Measurements from ENCODE around the gene BCAN. TPM values are rescaled to one million over a fixed set of nuclear protein-coding genes. Genes with fewer than 3 reads are reported as not detected.

BCAN gene
- total RNA-seq, 2 experiments from 2014 or later: not detected

DNA sequence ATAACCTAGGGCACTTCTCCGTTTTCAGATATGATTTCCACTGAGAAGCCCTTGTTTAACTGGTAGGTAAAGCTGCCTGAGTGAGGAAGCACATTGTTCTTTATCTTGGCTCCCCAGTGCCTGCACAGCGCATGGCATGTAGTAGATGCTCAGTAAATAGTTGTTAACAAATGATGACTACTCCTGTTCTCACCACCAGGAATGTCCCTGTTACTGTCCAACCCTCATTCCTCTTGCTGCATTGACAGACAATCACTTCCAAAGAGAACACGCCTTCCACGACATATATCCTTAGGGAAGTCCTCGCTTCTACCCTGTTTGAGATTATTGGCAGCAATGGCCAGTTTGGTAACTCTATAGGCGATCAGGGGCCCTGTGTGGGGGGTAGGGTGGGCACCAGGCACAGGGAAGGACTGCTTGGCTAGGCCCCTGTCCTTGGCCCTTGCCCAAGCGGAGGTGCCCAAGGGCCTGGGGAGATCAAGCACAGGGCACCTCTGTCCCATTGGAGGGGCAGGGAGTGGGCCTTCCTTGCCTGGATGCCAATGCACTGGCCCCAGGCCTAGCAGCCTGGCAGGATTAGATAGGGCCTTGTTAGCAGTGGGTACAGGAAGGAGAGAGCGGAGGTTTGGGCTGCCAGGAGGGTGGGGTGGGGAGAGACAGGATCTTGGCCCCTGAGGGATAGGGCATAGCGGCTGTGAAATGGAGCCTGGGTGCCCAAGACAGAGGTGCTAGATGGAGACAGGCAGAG is 25.1 kb downstream of the BCAN start:
- Histone ChIP-seq H3K27me3 (ENCODE audit: control insufficient read depth in 1 of 2, insufficient read depth in 2 of 2, low read length in 2 of 2) (no peaks in the 10 kb centered on the region), H3K4me1 (ENCODE audit: insufficient read depth, low read length) (peaks cover 2% of the 10 kb centered on the region), H3K4me3 (ENCODE audit: low read length) (no peak overlapping the region), H3K27ac (ENCODE audit: low read depth in 1 of 2, low read length in 2 of 2) (no peak overlapping the region), H3K36me3 (ENCODE audit: insufficient read depth, low read length) (no peaks in the 10 kb centered on the region), H3K9me3 (ENCODE audit: control insufficient read depth in 1 of 2, insufficient read depth in 1 of 2, low read length in 2 of 2) (no peaks in the 10 kb centered on the region)
- peaks cover 4% of the 10 kb centered on the region for H3K4me1 Mint-ChIP-seq (ENCODE audit: low read depth)
- no peaks in the 10 kb centered on the region for H3K36me3 Mint-ChIP-seq (ENCODE audit: low read depth)
- intact Hi-C loops (cut with DNase I, micrococcal nuclease): no loop called here
- ChIA-PET POLR2A (no interaction called here), CTCF (no interaction called here)
- peaks cover 8% of the 10 kb centered on the region for H3K27me3 Mint-ChIP-seq
- ATAC-seq (ENCODE audit: poor library complexity): no peak
- H3K9me3 Mint-ChIP-seq: no peaks in the 10 kb centered on the region
- H3K27ac Mint-ChIP-seq: no peak overlapping the region
- no peak overlapping the region for H3K4me3 Mint-ChIP-seq
- TF ChIP-seq, protein P1, sequence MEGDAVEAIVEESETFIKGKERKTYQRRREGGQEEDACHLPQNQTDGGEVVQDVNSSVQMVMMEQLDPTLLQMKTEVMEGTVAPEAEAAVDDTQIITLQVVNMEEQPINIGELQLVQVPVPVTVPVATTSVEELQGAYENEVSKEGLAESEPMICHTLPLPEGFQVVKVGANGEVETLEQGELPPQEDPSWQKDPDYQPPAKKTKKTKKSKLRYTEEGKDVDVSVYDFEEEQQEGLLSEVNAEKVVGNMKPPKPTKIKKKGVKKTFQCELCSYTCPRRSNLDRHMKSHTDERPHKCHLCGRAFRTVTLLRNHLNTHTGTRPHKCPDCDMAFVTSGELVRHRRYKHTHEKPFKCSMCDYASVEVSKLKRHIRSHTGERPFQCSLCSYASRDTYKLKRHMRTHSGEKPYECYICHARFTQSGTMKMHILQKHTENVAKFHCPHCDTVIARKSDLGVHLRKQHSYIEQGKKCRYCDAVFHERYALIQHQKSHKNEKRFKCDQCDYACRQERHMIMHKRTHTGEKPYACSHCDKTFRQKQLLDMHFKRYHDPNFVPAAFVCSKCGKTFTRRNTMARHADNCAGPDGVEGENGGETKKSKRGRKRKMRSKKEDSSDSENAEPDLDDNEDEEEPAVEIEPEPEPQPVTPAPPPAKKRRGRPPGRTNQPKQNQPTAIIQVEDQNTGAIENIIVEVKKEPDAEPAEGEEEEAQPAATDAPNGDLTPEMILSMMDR (IDR thresholded peaks at IDR 0.05): no peak
- DNase-seq: no peak

DNA sequence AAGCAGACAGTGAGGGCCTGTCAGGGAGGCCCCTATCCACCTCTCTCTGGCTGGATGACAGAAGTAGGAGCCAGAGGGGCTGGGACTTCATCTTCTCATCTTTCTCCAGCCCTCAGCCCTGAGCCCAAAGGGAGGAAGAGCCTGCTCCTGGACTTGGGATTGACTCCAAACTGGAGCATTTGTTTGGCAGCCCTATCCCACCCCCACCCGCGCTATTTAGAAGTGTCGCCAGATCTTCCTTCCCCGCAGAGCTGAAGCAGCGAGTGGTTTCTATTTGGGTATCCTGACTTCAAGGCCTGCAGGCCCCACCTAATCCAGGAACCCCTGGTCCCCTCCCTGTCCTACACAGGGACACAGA is 25.7 kb downstream of the BCAN start:
- H3K9me3 Mint-ChIP-seq: no peaks in the 10 kb centered on the region
- intact Hi-C loops (cut with DNase I, micrococcal nuclease): no loop called here
- Histone ChIP-seq H3K27me3 (ENCODE audit: control insufficient read depth in 1 of 2, insufficient read depth in 2 of 2, low read length in 2 of 2) (no peaks in the 10 kb centered on the region), H3K4me1 (ENCODE audit: insufficient read depth, low read length) (no peaks in the 10 kb centered on the region), H3K36me3 (ENCODE audit: insufficient read depth, low read length) (no peaks in the 10 kb centered on the region), H3K9me3 (ENCODE audit: control insufficient read depth in 1 of 2, insufficient read depth in 1 of 2, low read length in 2 of 2) (no peaks in the 10 kb centered on the region), H3K4me3 (ENCODE audit: low read length) (no peak overlapping the region), H3K27ac (ENCODE audit: low read depth in 1 of 2, low read length in 2 of 2) (no peak overlapping the region)
- no peaks in the 10 kb centered on the region for H3K36me3 Mint-ChIP-seq (ENCODE audit: low read depth)
- CTCF ChIA-PET: no interaction called here
- H3K4me1 Mint-ChIP-seq (ENCODE audit: low read depth): no peaks in the 10 kb centered on the region
- ATAC-seq (ENCODE audit: poor library complexity) (no peak), DNase-seq (no peak)
- H3K4me3 Mint-ChIP-seq: no peak overlapping the region
- no peak overlapping the region for H3K27ac Mint-ChIP-seq
- peaks cover 8% of the 10 kb centered on the region for H3K27me3 Mint-ChIP-seq
- POLR2A ChIA-PET: no interaction called here
- TF ChIP-seq, protein P1 (IDR thresholded peaks at IDR 0.05): no peak

GRCh38 chr1:156667968-156668709 is 26.2 kb downstream of the BCAN start:
- Mint-ChIP-seq H3K27ac (no peak overlapping the region), H3K36me3 (ENCODE audit: low read depth) (no peaks in the 10 kb centered on the region), H3K4me1 (ENCODE audit: low read depth) (no peaks in the 10 kb centered on the region), H3K27me3 (peaks cover 11% of the 10 kb centered on the region), H3K4me3 (no peak overlapping the region), H3K9me3 (no peaks in the 10 kb centered on the region)
- POLR2A ChIA-PET: no interaction called here
- DNase-seq: no peak
- H3K4me3 ChIP-seq (ENCODE audit: low read length): no peak overlapping the region
- TF ChIP-seq, protein P1 (IDR thresholded peaks at IDR 0.05): no peak
- intact Hi-C loops (cut with DNase I, micrococcal nuclease): no loop called here
- no peaks in the 10 kb centered on the region for H3K27me3 ChIP-seq (ENCODE audit: control insufficient read depth in 1 of 2, insufficient read depth in 2 of 2, low read length in 2 of 2)
- CTCF ChIA-PET: no interaction called here
- H3K9me3 ChIP-seq (ENCODE audit: control insufficient read depth in 1 of 2, insufficient read depth in 1 of 2, low read length in 2 of 2): no peaks in the 10 kb centered on the region
- no peaks in the 10 kb centered on the region for H3K4me1 ChIP-seq (ENCODE audit: insufficient read depth, low read length)
- H3K36me3 ChIP-seq (ENCODE audit: insufficient read depth, low read length): no peaks in the 10 kb centered on the region
- no peak for ATAC-seq (ENCODE audit: poor library complexity)
- H3K27ac ChIP-seq (ENCODE audit: low read depth in 1 of 2, low read length in 2 of 2): no peak overlapping the region
